Body of pancreas (tissue), 4 donors: ENCODE measurements around the gene USP31.

Experiments used
- CTCF ChIP-seq, 7 experiments: fragments of 450-650 bp in 4 of 7; fragments of 200-600 bp in 3 of 7; sonication (generic) in 3 of 7; IDR thresholded peaks; one replicate each; pipeline ENCODE4 v1.5.1; 2016 to 2019; ENCODE audit warnings: antibody characterized with exemption in 7 of 7
- POLR2A ChIP-seq, 3 donors: fragments of 450-650 bp; IDR thresholded peaks; one replicate each; pipeline ENCODE4 v1.6.1; 2016; ENCODE audit warnings: antibody characterized with exemption in 3 of 3, mild to moderate bottlenecking in 2 of 3

GRCh38 chr16:23113185-23113584 lies 36.1 kb downstream of the USP31 start:
- TF ChIP-seq CTCF (IDR thresholded peaks at IDR 0.05): no peak
- no peak for TF ChIP-seq POLR2A (IDR thresholded peaks at IDR 0.05)
